ENCODE results near the gene SLC25A14.
A peak's percentile ranks its signal among the peaks of the same experiment; 100 is the strongest.
"Not testable (repeated sequence)": the region's sequence is repeated elsewhere in the genome, so short reads cannot be mapped to it uniquely, and the experiment has no call there.

SLC25A14 gene

GRCh38 chrX:130301405-130301804 is 38.3 kb upstream of the SLC25A14 start:
- DNase-seq (ENCODE audit: low read depth) = no peak
- no peak for TF ChIP-seq CTCF (conservative IDR thresholded peaks at IDR 0.05; ENCODE audit: control insufficient read depth, insufficient read depth, low read depth, low read length)

GRCh38 chrX:130301977-130302376 is 37.7 kb upstream of the SLC25A14 start:
- no peak for DNase-seq (ENCODE audit: low read depth)
- H3K4me3 ChIP-seq (ENCODE audit: control insufficient read depth, low read depth, low read length) = no peak overlapping the region
- no peak for TF ChIP-seq CTCF (conservative IDR thresholded peaks at IDR 0.05; ENCODE audit: control insufficient read depth, insufficient read depth, low read depth, low read length)

More at GRCh38 chrX:130301405-130301804, 38.3 kb upstream of the SLC25A14 start:
- H3K4me3 ChIP-seq (ENCODE audit: control insufficient read depth, low read depth, low read length) = no peak overlapping the region

GRCh38 chrX:130304587-130305368 is 34.9 kb upstream of the SLC25A14 start:
- DNase-seq (ENCODE audit: low read depth) = no peak
- no peak overlapping the region for H3K4me3 ChIP-seq (ENCODE audit: control insufficient read depth, low read depth, low read length)
- TF ChIP-seq CTCF (conservative IDR thresholded peaks at IDR 0.05; ENCODE audit: control insufficient read depth, insufficient read depth, low read depth, low read length) = no peak

DNA sequence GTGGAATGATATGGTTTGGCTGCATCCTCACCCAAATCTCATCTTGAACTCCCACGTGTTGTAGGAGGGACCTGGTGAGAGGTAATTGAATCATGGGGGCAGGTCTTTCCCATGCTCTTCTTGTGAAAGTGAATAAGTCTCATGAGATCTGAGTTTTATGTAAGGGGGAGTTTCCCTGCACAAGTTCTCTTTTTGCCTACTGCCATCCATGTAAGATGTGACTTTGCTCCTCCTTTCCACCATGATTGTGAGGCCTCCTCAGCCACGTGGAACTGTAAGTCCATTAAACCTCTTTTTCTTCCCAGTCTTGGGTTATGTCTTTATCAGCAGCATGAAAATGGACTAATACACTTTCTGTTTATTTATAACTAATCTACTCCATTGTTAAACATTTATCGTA is 19.8 kb upstream of the SLC25A14 start:
- not testable (repeated sequence) for H3K4me3 ChIP-seq (ENCODE audit: control insufficient read depth, low read depth, low read length); DNase-seq (ENCODE audit: low read depth)

GRCh38 chrX:130321550-130321949 is 18.2 kb upstream of the SLC25A14 start:
- no peak overlapping the region for H3K4me3 ChIP-seq (ENCODE audit: control insufficient read depth, low read depth, low read length)
- TF ChIP-seq CTCF (conservative IDR thresholded peaks at IDR 0.05; ENCODE audit: control insufficient read depth, insufficient read depth, low read depth, low read length) = no peak
- no peak for DNase-seq (ENCODE audit: low read depth)

DNA sequence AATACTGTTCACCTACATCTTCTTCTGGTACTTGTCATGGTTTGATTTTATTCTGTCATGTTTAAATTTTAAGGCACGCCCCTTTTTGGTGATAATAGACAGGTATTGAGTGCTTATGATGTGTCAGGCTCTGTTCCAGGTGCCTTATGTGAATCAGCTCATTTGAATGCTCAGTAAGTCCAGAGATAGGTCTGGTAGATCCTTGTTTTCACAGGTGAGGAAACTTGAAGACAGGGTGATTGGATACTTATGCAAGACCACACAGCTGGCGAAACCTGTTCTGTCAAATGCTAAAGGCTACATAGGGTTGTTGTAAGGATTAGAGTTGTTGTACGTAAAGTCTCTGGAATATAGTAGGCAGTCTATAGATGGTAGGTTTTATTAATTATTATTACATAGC is 9.6 kb upstream of the SLC25A14 start:
- DNase-seq (ENCODE audit: low read depth) = no peak
- no peak for TF ChIP-seq CTCF (conservative IDR thresholded peaks at IDR 0.05; ENCODE audit: control insufficient read depth, insufficient read depth, low read depth, low read length)
- no peak overlapping the region for H3K4me3 ChIP-seq (ENCODE audit: control insufficient read depth, low read depth, low read length)

DNA sequence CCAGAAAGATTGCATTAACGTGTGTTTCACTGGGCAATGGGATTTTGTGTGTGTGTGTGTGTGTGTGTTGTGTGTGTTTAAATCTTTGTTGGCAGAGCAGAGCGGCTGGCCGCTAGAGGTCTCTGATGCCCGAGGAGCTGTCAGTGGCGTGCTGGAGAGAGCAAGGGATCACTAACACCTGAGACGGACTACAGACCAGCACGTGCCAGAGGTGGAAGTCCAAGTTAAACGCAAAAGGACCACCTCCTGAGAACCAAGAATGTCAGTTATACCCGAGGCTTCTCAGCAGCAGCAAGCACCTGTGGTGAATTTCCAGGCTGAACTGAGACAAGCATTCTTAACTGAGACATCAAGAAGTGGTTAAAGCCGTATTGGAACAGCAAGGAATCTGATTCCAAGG is 9.0 kb upstream of the SLC25A14 start:
- DNase-seq (ENCODE audit: low read depth) = peak; percentile 48
- H3K4me3 ChIP-seq (ENCODE audit: control insufficient read depth, low read depth, low read length) = no peak overlapping the region
- peak; percentile 56 for TF ChIP-seq CTCF (conservative IDR thresholded peaks at IDR 0.05; ENCODE audit: control insufficient read depth, insufficient read depth, low read depth, low read length)

Data from fibroblast of mammary gland (primary cell).